PC-9 (cell line): ENCODE data around the gene NDUFB11. TPM values are rescaled to one million over a fixed set of nuclear protein-coding genes. Genes with fewer than 3 reads are reported as not detected.

Experiments used
- BruUV-seq: library from RNA; stranded (reverse); fragments of 400-500 nt; replicated peaks from 2 replicates; lab custom pipeline; 2021; lab: Mats Ljungman, UMichigan
- CTCF ChIA-PET: fragments of 300-600 bp; sonication (Branson Sonifier 250); formaldehyde crosslinking; loops from one replicate; lab custom pipeline; 2022; ENCODE audit warnings: antibody characterized with exemption; lab: Charles Lee
- POLR2A ChIA-PET: fragments of 300-600 bp; sonication (Branson Sonifier 250); formaldehyde crosslinking; loops from one replicate; lab custom pipeline; 2022; ENCODE audit warnings: antibody characterized with exemption; ENCODE audit not compliant: unreplicated experiment; lab: Charles Lee
- DNase-seq, 2 experiments: peaks; one replicate each; pipeline versions ENCODE4 v3.0.0 to v3.0.0-alpha.2; 2015 to 2022; ENCODE audit warnings: mixed read lengths in 1 of 2
- H2AFZ ChIP-seq: fragments of 200-600 bp; sonication (generic); 2 replicates; pipeline ENCODE4 v1.8.1; 2017; ENCODE audit warnings: antibody characterized with exemption
- H3F3A ChIP-seq: fragments of 200-600 bp; sonication (generic); 2 replicates; pipeline ENCODE4 v1.8.1; 2017; ENCODE audit warnings: antibody characterized with exemption, mild to moderate bottlenecking, low read depth; ENCODE audit not compliant: insufficient read depth
- H3K27ac ChIP-seq: fragments of 200-600 bp; sonication (generic); 2 replicates; pipeline ENCODE4 v1.6.1; 2016; ENCODE audit warnings: mixed run types
- H3K27me3 ChIP-seq: fragments of 200-600 bp; sonication (generic); 2 replicates; pipeline ENCODE4 v1.6.1; 2016; ENCODE audit warnings: low read depth, mixed run types; ENCODE audit not compliant: insufficient read depth
- H3K36me3 ChIP-seq: fragments of 200-600 bp; sonication (generic); 2 replicates; pipeline ENCODE4 v1.6.1; 2016; ENCODE audit warnings: low read depth, mixed run types
- H3K4me1 ChIP-seq: fragments of 200-600 bp; sonication (generic); replicated peaks from 2 replicates; pipeline ENCODE4 v1.6.1; 2016; ENCODE audit warnings: mixed run types; ENCODE audit not compliant: insufficient read depth
- H3K4me2 ChIP-seq: fragments of 200-600 bp; sonication (generic); 2 replicates; pipeline ENCODE4 v1.6.1; 2017; ENCODE audit warnings: mixed run types
- H3K4me3 ChIP-seq: fragments of 200-600 bp; sonication (generic); 2 replicates; pipeline ENCODE4 v1.6.1; 2016; ENCODE audit warnings: mixed run types
- H3K79me2 ChIP-seq: fragments of 200-600 bp; sonication (generic); 2 replicates; pipeline ENCODE4 v1.6.1; 2017; ENCODE audit warnings: low read depth, mixed run types
- H3K9me2 ChIP-seq: fragments of 200-600 bp; sonication (generic); 2 replicates; pipeline ENCODE4 v1.8.1; 2017; ENCODE audit warnings: mild to moderate bottlenecking; ENCODE audit not compliant: insufficient read depth
- H3K9me3 ChIP-seq: fragments of 200-600 bp; sonication (generic); 2 replicates; pipeline ENCODE4 v1.8.1; 2016; ENCODE audit warnings: low read depth; ENCODE audit not compliant: insufficient read depth
- H4K20me1 ChIP-seq: fragments of 200-600 bp; sonication (generic); 2 replicates; pipeline ENCODE4 v1.8.1; 2017; ENCODE audit not compliant: insufficient read depth
- CTCF ChIP-seq: fragments of 200-600 bp; sonication (generic); conservative IDR thresholded peaks from 2 replicates; pipeline ENCODE4 v1.6.1; 2017; ENCODE audit warnings: mixed run types, antibody characterized with exemption, mild to moderate bottlenecking, moderate library complexity
- EZH2 ChIP-seq: fragments of 200-600 bp; sonication (generic); IDR thresholded peaks from 2 replicates; pipeline ENCODE4 v1.8.0; 2017; ENCODE audit warnings: antibody characterized with exemption, low read depth
- intact Hi-C: fragments of 100-400 bp; cut with micrococcal nuclease; formaldehyde crosslinking; loops from one replicate; pipeline ENCODE4 v1.10.0; 2022; ENCODE audit not compliant: unreplicated experiment
- total RNA-seq: library from RNA; stranded (reverse); gene quantifications from 2 replicates; pipeline ENCODE4 v1.2.3, GENCODE V29; 2021

The NDUFB11 gene
- total RNA-seq, 1 experiment from 2014 or later, result 58.2 TPM

- Histone ChIP-seq H3K36me3 (no peaks in the 10 kb centered on the region), H3K9me3 (no peaks in the 10 kb centered on the region), H3K27me3 (no peaks in the 10 kb centered on the region), H3K9me2 (no peaks in the 10 kb centered on the region), H3F3A (no peaks in the 10 kb centered on the region), H4K20me1 (no peaks in the 10 kb centered on the region), H2AFZ (no peak overlapping the region), H3K79me2 (no peaks in the 10 kb centered on the region), H3K4me2 (no peak overlapping the region), H3K4me3 (no peak overlapping the region), H3K27ac (no peak overlapping the region), H3K4me1 (no peaks in the 10 kb centered on the region)
- no TSS peak for BruUV-seq
- CTCF ChIA-PET, result no interaction called here
- no peak for DNase-seq
- TF ChIP-seq CTCF, result no peak
- TF ChIP-seq EZH2, result no peak
- intact Hi-C loops, result no loop called here
- POLR2A ChIA-PET, result no interaction called here
These were observed 13.6 kb upstream of the NDUFB11 start for GRCh38 chrX:47158131-47158530.

- Histone ChIP-seq H3K9me3 (no peaks in the 10 kb centered on the region), H2AFZ (no peak overlapping the region), H4K20me1 (no peaks in the 10 kb centered on the region), H3K4me1 (no peaks in the 10 kb centered on the region), H3K79me2 (no peaks in the 10 kb centered on the region), H3K9me2 (no peaks in the 10 kb centered on the region), H3K27ac (no peak overlapping the region), H3K27me3 (no peaks in the 10 kb centered on the region), H3K4me3 (no peak overlapping the region), H3K4me2 (no peak overlapping the region), H3K36me3 (no peaks in the 10 kb centered on the region), H3F3A (no peaks in the 10 kb centered on the region)
- POLR2A ChIA-PET, result no interaction called here
- intact Hi-C loops, result no loop called here
- BruUV-seq, result no TSS peak
- no peak for DNase-seq
- TF ChIP-seq CTCF (no peak), EZH2 (no peak)
- CTCF ChIA-PET, result no interaction called here
These were observed 12.4 kb upstream of the NDUFB11 start for GRCh38 chrX:47156611-47157520.

GRCh38 chrX:47151435-47151834 lies 6.9 kb upstream of the NDUFB11 start:
- Histone ChIP-seq H3K4me3 (no peak overlapping the region), H3K9me2 (no peaks in the 10 kb centered on the region), H2AFZ (no peak overlapping the region), H3K36me3 (no peaks in the 10 kb centered on the region), H3K9me3 (no peaks in the 10 kb centered on the region), H3K4me1 (no peaks in the 10 kb centered on the region), H3K79me2 (peaks cover 35% of the 10 kb centered on the region), H4K20me1 (peaks cover 5% of the 10 kb centered on the region; the same call in 1 of the 2 replicates), H3K27ac (no peak overlapping the region), H3K4me2 (no peak overlapping the region), H3K27me3 (no peaks in the 10 kb centered on the region), H3F3A (no peaks in the 10 kb centered on the region)
- DNase-seq, result no peak
- CTCF ChIA-PET, result no interaction called here
- POLR2A ChIA-PET, result no interaction called here
- intact Hi-C loops, result no loop called here
- TF ChIP-seq CTCF (no peak), EZH2 (no peak)
- BruUV-seq, result no TSS peak
